Testis (tissue), 3 donors: Measurements from ENCODE around the gene SLC9A9. TPM values are rescaled to one million over a fixed set of nuclear protein-coding genes. Genes with fewer than 3 reads are reported as not detected.

Experiments used
- DNase-seq: peaks from one replicate; pipeline ENCODE4 v3.0.0-alpha.2; 2019
- H3K27ac ChIP-seq, 2 donors: fragments of 200-600 bp; sonication (generic); one replicate each; pipeline ENCODE4 v1.5.1; 2019
- H3K27me3 ChIP-seq: fragments of 200-600 bp; sonication (generic); one replicate; pipeline ENCODE4 v1.5.1; 2019
- H3K36me3 ChIP-seq: fragments of 200-600 bp; sonication (generic); one replicate; pipeline ENCODE4 v1.5.1; 2017; ENCODE audit warnings: low read depth; ENCODE audit errors: missing control alignments
- H3K4me1 ChIP-seq: fragments of 200-600 bp; sonication (generic); one replicate; pipeline ENCODE4 v1.5.1; 2019
- H3K4me3 ChIP-seq, 2 donors: fragments of 200-600 bp; sonication (generic); one replicate each; pipeline ENCODE4 v1.5.1; 2017 to 2019
- H3K9me3 ChIP-seq: fragments of 200-600 bp; sonication (generic); one replicate; pipeline ENCODE4 v1.5.1; 2017
- POLR2A ChIP-seq: fragments of 450-650 bp; IDR thresholded peaks from one replicate; pipeline ENCODE4 v1.6.1; 2017; ENCODE audit warnings: antibody characterized with exemption, mild to moderate bottlenecking, moderate library complexity
- WGBS, 2 donors: methylation state at CpG; one replicate each; pipeline ENCODE4 v1.1.5; 2018; 5-methylcytosine and 5-hydroxymethylcytosine counted together
- intact Hi-C: fragments of 100-400 bp; cut with DNase I; formaldehyde crosslinking; loops from one replicate; pipeline ENCODE4 v1.15.1; 2023; ENCODE audit warnings: low total_unique reads
- polyA plus RNA-seq: library from polyadenylated mRNA; stranded (reverse); fragments of 350-450 nt; fragmentation: Illumina TruSeq; extraction: RNeasy Lipid Tissue Mini Kit (QIAGEN cat#74804); gene quantifications from one replicate; pipeline ENCODE4 v1.2.3, GENCODE V29; 2014; ENCODE audit warnings: low read depth, low replicate concordance; ENCODE audit not compliant: insufficient read depth
- total RNA-seq, 2 donors: library from RNA; depleted of rRNA; stranded (reverse); fragments of >200 nt; gene quantifications; one replicate each; pipeline ENCODE4 v1.2.3, GENCODE V29; 2016
- TF ChIP-seq, protein P1 (sequence below), 3 experiments: fragments of 450-650 bp in 2 of 3; fragments of 200-600 bp in 1 of 3; sonication (generic) in 1 of 3; IDR thresholded peaks; one replicate each; pipeline ENCODE4 v1.5.1; 2016 to 2019; ENCODE audit warnings: antibody characterized with exemption in 3 of 3, mild to moderate bottlenecking in 2 of 3, moderate library complexity in 1 of 3

The SLC9A9 gene
- total and polyA plus RNA-seq, 3 donors from 2014 or later, result 2.7 to 6.6 (median 4.3) TPM

DNA sequence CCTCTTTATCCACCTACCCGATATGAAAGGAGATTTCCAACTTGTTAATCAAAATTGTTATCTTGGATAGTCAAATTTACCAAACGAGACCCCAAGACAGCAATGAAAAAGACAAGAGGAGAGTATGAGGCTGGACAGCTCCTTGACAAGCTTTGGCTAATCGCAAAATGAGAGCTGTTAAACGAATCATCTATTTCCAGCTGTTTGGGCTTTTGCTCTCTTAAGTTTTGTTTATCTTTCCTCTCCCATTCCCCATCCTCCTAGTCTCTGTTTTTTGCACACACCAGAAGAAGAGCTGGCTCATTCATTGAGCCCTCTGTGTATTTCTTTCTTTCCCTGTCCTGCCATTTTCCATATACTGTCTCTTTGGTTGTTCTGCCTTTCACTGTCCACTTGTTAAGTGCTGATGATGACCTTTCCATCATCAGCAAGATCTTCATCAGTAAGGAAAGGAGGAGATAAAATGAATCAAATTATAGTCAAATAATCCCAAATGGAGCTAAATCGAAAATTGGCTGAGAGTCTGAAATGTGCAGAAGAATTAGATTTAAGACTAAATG, 161.6 kb downstream of the SLC9A9 start:
- Histone ChIP-seq H3K4me1 (no peaks in the 10 kb centered on the region), H3K36me3 (no peaks in the 10 kb centered on the region), H3K9me3 (no peaks in the 10 kb centered on the region), H3K27ac (no peak overlapping the region), H3K27me3 (no peaks in the 10 kb centered on the region), H3K4me3 (no peak overlapping the region)
- DNase-seq, result no peak
- TF ChIP-seq POLR2A, result no peak
- TF ChIP-seq, protein P1, sequence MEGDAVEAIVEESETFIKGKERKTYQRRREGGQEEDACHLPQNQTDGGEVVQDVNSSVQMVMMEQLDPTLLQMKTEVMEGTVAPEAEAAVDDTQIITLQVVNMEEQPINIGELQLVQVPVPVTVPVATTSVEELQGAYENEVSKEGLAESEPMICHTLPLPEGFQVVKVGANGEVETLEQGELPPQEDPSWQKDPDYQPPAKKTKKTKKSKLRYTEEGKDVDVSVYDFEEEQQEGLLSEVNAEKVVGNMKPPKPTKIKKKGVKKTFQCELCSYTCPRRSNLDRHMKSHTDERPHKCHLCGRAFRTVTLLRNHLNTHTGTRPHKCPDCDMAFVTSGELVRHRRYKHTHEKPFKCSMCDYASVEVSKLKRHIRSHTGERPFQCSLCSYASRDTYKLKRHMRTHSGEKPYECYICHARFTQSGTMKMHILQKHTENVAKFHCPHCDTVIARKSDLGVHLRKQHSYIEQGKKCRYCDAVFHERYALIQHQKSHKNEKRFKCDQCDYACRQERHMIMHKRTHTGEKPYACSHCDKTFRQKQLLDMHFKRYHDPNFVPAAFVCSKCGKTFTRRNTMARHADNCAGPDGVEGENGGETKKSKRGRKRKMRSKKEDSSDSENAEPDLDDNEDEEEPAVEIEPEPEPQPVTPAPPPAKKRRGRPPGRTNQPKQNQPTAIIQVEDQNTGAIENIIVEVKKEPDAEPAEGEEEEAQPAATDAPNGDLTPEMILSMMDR (IDR thresholded peaks at IDR 0.05), result no peak
- 68 to 76% methylated on average over 5 of the region's 5 CpGs for WGBS, 2 donors
- intact Hi-C loops, result no loop called here

DNA sequence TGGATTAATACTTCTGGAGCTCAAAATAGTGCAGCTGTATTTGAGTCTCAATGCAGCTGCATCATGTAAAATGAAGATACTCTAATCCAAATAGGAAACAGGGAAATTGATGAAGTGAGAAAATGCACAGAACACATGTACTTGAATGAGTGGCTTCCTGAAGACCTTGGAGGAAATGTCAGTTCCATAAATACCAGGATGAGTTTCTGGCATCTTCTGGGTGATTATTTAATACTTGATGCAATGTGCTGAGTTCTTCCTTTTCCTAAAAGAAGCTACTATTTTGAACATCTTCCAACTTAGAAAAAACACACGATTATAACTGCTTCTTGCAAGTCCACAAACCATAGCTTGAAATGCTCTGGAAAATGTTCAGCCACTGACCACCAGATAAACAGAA, 162.8 kb downstream of the SLC9A9 start:
- no peaks in the 10 kb centered on the region for H3K4me1 ChIP-seq
- 20 to 24% methylated on average over 1 of the region's 1 CpG for WGBS, 2 donors
- H3K4me3 ChIP-seq, result no peak overlapping the region
- no peaks in the 10 kb centered on the region for H3K9me3 ChIP-seq
- no peak for DNase-seq
- no peaks in the 10 kb centered on the region for H3K36me3 ChIP-seq
- no peaks in the 10 kb centered on the region for H3K27me3 ChIP-seq
- intact Hi-C loops, result no loop called here
- TF ChIP-seq, protein P1 (IDR thresholded peaks at IDR 0.05), result no peak
- H3K27ac ChIP-seq, result no peak overlapping the region

DNA sequence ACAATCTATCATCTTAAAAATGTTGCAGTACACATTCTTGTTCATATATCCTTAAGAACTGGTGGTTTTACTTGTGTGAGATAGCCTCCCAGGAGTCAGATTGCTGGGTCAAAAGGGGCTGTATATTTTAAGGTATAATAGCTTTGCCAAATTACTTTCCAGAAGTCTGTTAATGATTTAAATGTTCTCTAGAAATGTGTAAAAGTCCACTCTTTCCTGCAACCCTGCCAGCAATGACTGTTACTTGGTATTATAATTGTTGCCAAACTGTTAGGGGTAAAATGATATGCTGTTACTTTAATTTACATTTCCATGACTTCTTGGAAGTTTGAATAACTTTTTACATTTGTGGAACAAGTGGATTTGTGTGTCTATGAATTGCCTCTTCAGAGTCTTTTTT, 170.8 kb downstream of the SLC9A9 start:
- no peak overlapping the region for H3K27ac ChIP-seq
- H3K27me3 ChIP-seq, result no peaks in the 10 kb centered on the region
- no peaks in the 10 kb centered on the region for H3K4me1 ChIP-seq
- H3K4me3 ChIP-seq, result no peak overlapping the region
- no peaks in the 10 kb centered on the region for H3K36me3 ChIP-seq
- no peaks in the 10 kb centered on the region for H3K9me3 ChIP-seq
- TF ChIP-seq POLR2A, result no peak
- TF ChIP-seq, protein P1 (IDR thresholded peaks at IDR 0.05), result no peak
- no peak for DNase-seq
- intact Hi-C loops, result no loop called here

DNA sequence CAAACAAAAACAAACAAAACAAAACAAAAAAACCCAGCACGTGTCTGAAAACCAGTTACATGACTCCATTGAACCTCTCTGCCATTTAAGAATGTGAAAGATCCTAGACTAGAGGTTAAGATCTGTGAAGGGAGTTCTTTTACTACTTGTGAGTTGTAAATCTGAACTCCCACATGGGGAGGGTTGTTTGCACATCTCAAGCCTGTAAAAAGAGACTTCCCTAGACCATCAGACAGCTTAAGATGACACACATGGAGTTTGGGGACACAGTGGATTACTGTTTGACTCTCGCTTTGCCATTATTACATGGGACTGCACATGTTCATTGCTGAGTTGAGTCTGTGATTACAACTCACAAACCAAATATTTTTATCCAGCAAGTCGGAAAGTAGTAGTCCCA, 171.5 kb downstream of the SLC9A9 start:
- Histone ChIP-seq H3K9me3 (no peaks in the 10 kb centered on the region), H3K36me3 (no peaks in the 10 kb centered on the region), H3K27me3 (no peaks in the 10 kb centered on the region), H3K4me3 (no peak overlapping the region), H3K4me1 (no peaks in the 10 kb centered on the region), H3K27ac (no peak overlapping the region)
- intact Hi-C loops, result no loop called here
- 65 to 68% methylated on average over 3 of the region's 3 CpGs for WGBS, 2 donors
- DNase-seq, result no peak
- TF ChIP-seq POLR2A, result no peak
- TF ChIP-seq, protein P1 (IDR thresholded peaks at IDR 0.05), result no peak

DNA sequence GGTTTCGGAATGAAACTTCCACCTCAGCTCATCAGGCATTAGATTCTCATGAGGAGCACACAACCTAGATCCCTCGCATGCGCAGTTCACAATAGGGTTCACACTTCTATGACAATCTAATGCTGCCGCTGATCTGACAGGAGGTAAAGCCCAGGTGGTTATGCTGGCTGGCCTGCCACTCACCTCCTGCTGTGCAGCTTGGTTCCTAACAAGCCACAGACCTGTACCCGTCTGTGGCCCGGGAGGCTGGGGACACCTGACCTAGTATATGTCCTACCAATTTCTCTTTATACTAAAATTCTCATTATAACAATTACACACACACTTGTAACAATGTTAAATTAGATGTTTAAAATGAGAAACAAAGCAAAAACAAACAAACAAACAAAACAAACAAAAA, 172.2 kb downstream of the SLC9A9 start:
- no peak for TF ChIP-seq POLR2A
- TF ChIP-seq, protein P1 (IDR thresholded peaks at IDR 0.05), result no peak
- H3K4me3 ChIP-seq, result no peak overlapping the region
- H3K27ac ChIP-seq, result no peak overlapping the region
- 75 to 95% methylated on average over 6 of the region's 6 CpGs for WGBS, 2 donors
- H3K9me3 ChIP-seq, result no peaks in the 10 kb centered on the region
- intact Hi-C loops, result no loop called here
- no peaks in the 10 kb centered on the region for H3K27me3 ChIP-seq
- no peak for DNase-seq
- H3K36me3 ChIP-seq, result no peaks in the 10 kb centered on the region
- H3K4me1 ChIP-seq, result no peaks in the 10 kb centered on the region
